ENCODE data around the gene DIP2C.

DNA sequence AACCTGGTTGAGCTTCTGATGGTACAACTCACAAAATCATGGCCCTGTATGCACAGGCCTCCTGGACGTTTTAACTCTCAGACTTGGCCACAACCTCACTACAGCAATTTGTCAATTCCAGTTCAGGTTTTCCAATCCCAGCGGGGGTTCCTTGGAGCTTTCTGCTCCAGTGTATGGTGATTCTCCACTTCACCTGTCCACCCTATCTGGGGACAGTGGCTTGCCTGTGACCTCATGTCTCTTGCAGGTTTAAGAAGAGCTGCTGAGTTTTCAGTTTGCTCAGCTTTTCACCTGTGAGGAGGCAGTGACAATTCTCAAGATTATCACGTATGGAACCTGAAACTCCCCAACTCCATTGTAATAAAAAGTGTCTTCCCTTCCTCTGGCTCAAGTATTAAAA is 254.1 kb downstream of the DIP2C start:
- TF ChIP-seq, protein P1, sequence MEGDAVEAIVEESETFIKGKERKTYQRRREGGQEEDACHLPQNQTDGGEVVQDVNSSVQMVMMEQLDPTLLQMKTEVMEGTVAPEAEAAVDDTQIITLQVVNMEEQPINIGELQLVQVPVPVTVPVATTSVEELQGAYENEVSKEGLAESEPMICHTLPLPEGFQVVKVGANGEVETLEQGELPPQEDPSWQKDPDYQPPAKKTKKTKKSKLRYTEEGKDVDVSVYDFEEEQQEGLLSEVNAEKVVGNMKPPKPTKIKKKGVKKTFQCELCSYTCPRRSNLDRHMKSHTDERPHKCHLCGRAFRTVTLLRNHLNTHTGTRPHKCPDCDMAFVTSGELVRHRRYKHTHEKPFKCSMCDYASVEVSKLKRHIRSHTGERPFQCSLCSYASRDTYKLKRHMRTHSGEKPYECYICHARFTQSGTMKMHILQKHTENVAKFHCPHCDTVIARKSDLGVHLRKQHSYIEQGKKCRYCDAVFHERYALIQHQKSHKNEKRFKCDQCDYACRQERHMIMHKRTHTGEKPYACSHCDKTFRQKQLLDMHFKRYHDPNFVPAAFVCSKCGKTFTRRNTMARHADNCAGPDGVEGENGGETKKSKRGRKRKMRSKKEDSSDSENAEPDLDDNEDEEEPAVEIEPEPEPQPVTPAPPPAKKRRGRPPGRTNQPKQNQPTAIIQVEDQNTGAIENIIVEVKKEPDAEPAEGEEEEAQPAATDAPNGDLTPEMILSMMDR (IDR thresholded peaks at IDR 0.05), result no peak
- no peak for TF ChIP-seq EZH2 (IDR thresholded peaks at IDR 0.05; ENCODE audit: borderline replicate concordance, insufficient read depth, low read depth, low read length, poor library complexity, severe bottlenecking)
